ENCODE data around the gene CYP11A1.
A peak's percentile ranks its signal among the peaks of the same experiment; 100 is the strongest.

The CYP11A1 gene

GRCh38 chr15:74343797-74344127 is 23.7 kb downstream of the CYP11A1 start:
- no peak for DNase-seq

- DNase-seq: no peak
Observed at GRCh38 chr15:74343127-74343796, 24.2 kb downstream of the CYP11A1 start.

- no peak for DNase-seq
Observed at GRCh38 chr15:74340150-74340549, 27.3 kb downstream of the CYP11A1 start.

- DNase-seq: no peak
Observed at GRCh38 chr15:74339371-74339770, 28.1 kb downstream of the CYP11A1 start.

- DNase-seq: no peak
Observed at GRCh38 chr15:74338676-74339075, 28.8 kb downstream of the CYP11A1 start.

- no peak for DNase-seq
Observed at GRCh38 chr15:74337607-74338211, 29.7 kb downstream of the CYP11A1 start.

- DNase-seq: no peak
Observed at GRCh38 chr15:74337146-74337545, 30.3 kb downstream of the CYP11A1 start.

GRCh38 chr15:74336061-74337005 is 31.1 kb downstream of the CYP11A1 start:
- DNase-seq: no peak

- no peak for DNase-seq
Observed at GRCh38 chr15:74335396-74335795, 32.0 kb downstream of the CYP11A1 start.

GRCh38 chr15:74334127-74334526 is 33.3 kb downstream of the CYP11A1 start:
- DNase-seq: no peak

- DNase-seq: no peak
Observed at GRCh38 chr15:74333662-74334061, 33.8 kb downstream of the CYP11A1 start.

GRCh38 chr15:74333093-74333492 is 34.4 kb downstream of the CYP11A1 start:
- no peak for DNase-seq

GRCh38 chr15:74332611-74333010 is 34.8 kb downstream of the CYP11A1 start:
- no peak for DNase-seq

- no peak for DNase-seq
Observed at GRCh38 chr15:74332011-74332410, 35.4 kb downstream of the CYP11A1 start.

GRCh38 chr15:74330861-74331408 is 36.5 kb downstream of the CYP11A1 start:
- DNase-seq: no peak

- no peak for DNase-seq
Observed at GRCh38 chr15:74328331-74329056, 39.0 kb downstream of the CYP11A1 start.

- no peak for DNase-seq
Observed at GRCh38 chr15:74327756-74328155, 39.7 kb downstream of the CYP11A1 start.

GRCh38 chr15:74326746-74327145 is 40.7 kb downstream of the CYP11A1 start:
- no peak for DNase-seq

- DNase-seq: no peak
Observed at GRCh38 chr15:74324714-74325113, 42.7 kb downstream of the CYP11A1 start.

- peak; percentile 69 for DNase-seq
Observed at GRCh38 chr15:74322558-74323180, 44.8 kb downstream of the CYP11A1 start.

GRCh38 chr15:74320352-74321247 is 46.8 kb downstream of the CYP11A1 start:
- peak; percentile 38 for DNase-seq
